CD4-positive, alpha-beta T cell treated with Interferon gamma for 1 hour (primary cell): ENCODE data around the gene TRPV6.

Experiments
- DNase-seq: peaks from one replicate; pipeline ENCODE4 v3.0.0-alpha.2; 2020

The TRPV6 gene

DNA sequence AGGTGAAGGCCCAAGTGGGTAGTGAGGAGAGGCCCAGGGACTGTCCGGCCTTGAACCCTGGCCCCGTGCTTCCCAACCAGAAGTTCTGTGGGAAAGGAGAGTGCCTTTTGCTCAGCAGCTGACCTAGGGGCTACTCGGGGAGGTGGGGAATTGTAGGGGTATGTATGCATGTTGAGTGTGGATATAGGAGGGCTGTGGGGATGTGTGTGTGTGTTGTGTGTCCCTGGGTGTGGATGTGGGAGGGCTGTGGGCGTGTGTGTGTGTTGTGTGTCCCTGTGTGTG is 18.5 kb downstream of the TRPV6 start:
- no peak for DNase-seq

- no peak for DNase-seq
These were observed 19.0 kb downstream of the TRPV6 start for GRCh38 chr7:142866361-142867096.

DNA sequence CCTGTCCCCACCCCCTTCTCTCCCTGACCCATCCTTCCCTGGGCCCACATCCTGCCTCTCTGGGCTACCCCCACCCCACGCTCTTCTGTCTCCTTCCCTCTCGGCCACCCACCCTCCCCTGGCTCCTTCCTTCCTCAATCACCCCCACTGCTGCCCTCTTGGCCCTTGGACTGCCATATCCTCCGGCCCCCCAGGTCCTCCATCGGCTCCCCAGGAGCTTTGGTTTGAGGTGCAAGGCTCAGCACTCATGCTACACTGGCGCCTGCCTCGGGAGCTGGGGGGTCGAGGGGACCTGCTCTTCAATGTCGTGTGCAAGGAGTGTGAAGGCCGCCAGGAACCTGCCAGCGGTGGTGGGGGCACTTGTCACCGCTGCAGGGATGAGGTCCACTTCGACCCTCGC is 19.8 kb downstream of the TRPV6 start:
- no peak for DNase-seq

DNA sequence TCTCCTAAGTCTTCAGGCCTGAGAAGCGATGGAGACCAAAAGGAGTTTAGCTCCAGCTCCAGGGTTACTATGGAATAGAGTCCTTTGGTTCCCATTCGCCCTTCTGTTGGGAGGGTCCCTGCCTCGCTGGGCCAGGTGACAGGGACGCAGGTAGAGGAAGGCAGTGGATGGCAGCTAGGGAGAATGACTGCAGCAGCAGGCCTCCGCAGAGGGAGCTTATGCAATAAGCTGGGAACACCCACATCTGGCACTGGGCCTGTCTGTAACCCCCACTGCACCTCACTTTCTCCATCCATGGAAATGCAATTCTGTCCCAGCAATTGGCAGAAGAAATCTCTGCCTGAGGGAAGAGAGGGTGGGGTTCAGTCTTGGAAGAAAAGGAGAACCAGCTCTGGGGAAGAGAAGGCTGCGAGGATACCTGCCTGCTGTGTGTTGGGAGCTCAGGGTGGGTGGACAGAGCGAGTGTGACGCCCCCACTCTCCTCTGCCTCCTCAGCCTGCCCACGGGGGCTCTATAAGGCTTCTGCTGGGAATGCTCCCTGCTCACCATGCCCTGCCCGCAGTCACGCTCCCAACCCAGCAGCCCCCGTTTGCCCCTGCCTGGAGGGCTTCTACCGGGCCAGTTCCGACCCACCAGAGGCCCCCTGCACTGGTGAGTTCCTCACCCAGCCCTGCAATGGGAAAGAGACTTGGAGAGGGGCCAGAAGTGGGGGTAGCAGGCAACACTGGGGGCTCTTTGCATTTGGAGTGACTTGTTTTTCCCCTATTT is 20.4 kb downstream of the TRPV6 start:
- no peak for DNase-seq

- no peak for DNase-seq
These were observed 21.5 kb downstream of the TRPV6 start for GRCh38 chr7:142863891-142864685.

GRCh38 chr7:142862786-142863400 is 22.7 kb downstream of the TRPV6 start:
- no peak for DNase-seq

DNA sequence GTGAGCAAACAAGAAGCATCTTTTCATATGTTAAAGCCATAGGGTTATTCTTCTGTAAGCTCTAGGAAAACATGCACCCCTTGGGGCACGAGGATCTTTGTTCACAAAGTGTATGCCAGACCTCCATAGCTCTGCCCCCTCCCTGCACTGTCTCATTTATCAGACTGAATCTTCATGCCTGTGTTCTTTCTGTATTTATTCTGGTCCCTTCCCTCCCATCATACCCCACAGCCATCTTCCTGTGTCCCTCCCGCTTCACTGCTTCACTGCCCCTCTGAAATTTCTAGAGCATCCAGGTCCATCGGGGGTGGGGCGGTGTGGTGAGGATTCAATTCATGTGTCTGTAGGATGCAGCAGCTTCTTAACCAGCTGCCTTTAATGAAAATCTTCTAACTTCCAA is 23.2 kb downstream of the TRPV6 start:
- DNase-seq = no peak

DNA sequence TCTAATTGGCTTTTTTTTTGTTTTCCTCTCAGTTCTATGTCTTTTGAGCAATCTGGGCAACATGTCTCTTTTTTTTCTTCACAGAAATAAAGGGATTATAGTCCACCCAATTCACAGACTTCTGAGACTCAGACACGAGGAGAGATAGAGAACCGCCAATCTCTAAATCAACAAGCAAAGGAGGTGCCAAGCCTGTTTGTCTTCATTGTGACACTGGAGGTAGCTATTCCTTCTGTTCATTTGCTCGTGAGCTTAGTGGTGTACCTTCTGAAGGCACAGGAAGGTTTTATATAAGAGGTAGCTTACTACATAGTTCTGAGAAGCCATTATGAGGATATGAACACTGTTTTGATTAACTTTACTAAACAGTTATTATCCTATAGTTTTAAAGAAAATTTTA is 24.6 kb downstream of the TRPV6 start:
- DNase-seq = no peak

DNA sequence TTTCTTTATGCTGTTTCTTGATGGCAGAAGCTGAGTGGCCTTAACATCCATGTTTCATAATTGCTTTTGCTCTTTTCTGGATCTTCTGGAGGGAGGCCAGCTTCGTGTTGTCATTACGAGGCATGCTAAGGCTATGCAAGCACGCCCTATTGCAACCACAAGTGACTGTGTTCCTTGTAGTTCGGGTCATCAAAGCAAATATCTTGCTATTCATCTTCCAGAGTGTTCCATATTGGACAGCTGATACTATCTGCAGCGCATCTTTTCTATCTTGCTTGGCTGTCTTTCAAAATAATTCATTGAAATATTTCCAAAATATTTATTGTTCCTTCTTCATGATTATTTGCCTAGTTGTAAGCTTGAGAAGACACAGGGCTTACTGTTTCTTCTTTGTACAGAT is 25.7 kb downstream of the TRPV6 start:
- no peak for DNase-seq

DNA sequence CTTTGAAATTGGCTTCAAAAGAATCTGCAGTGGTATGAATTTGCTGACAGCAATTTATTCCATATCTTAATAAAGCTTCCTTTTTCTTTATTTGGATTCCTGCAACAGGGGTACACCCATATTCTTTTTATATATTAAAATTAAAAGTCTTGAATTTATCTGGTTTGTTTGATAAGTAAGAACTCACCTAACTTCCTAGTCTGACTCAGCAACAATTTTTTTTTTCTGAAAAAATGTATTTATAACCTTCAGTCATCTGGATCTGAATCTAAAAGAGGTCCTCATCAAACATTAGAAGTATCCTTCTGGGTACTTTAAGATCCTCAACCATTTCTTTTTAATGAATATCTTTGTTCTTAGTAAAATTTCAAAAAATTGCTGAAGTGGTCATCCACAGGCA is 26.1 kb downstream of the TRPV6 start:
- no peak for DNase-seq

GRCh38 chr7:142857625-142858024 is 27.9 kb downstream of the TRPV6 start:
- no peak for DNase-seq

DNA sequence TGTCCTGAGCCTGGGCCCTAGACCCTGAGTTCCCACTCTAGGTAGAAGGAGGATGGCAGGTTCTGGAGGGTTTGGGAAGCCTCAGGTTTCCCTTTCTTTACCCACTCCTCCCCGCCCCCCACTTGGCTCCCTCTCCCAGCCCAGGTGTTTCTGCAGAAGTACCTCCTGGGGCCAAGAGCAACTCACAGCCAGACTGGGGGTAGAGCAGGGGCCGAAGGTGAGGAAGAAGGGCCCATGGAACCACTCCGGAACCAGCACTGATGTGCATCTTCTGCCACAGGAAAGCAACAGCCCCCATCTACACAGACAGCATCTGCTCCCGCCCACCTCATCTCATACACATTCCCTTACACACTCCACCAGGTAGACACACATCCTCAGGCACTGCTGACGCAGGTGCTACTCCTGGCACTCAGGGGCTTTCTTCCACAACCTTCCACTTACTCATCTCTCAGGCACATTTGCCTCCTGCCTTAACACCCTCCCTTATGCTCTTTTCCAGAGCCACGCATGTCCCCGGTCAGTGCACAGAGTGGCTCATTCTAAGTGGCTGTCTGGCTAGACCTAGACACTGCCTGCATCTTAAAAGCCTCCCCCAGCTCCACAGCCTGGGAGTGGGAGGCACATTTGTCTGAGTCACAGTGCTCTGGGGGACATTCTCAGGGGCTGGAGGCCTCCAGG is 28.8 kb downstream of the TRPV6 start:
- DNase-seq = no peak

- DNase-seq = no peak
These were observed 29.6 kb downstream of the TRPV6 start for GRCh38 chr7:142855756-142856564.

DNA sequence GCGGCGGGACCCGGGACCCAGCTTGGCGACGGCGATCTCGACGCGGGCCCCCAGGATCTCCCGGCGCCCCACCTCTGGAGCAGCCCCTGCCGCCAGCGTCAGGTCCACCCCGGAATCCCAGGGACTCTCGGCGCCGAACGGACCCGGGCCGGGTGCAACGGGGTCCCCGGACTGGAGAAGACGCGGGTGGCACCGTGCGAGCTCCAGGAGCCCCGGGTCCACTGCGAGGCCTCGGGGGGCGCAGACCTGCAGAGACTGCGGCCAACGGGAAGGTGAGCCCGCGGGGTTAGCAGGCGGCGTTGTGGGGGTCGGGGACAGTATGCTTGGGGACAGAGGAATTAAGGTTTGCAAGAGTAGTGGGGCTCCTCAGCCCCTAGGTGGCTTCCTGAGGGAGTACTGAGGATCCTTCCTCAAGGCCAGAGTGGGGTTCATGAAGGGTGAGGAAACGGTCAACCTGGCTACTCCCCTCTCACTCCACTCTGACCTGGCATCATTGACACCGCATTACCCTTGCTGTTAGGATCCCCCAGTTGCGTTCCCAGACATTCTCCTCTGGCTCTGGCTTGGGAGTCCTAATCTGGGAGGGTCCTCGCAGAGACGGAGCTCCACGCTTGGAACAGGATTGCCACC is 30.3 kb downstream of the TRPV6 start:
- DNase-seq = no peak

DNA sequence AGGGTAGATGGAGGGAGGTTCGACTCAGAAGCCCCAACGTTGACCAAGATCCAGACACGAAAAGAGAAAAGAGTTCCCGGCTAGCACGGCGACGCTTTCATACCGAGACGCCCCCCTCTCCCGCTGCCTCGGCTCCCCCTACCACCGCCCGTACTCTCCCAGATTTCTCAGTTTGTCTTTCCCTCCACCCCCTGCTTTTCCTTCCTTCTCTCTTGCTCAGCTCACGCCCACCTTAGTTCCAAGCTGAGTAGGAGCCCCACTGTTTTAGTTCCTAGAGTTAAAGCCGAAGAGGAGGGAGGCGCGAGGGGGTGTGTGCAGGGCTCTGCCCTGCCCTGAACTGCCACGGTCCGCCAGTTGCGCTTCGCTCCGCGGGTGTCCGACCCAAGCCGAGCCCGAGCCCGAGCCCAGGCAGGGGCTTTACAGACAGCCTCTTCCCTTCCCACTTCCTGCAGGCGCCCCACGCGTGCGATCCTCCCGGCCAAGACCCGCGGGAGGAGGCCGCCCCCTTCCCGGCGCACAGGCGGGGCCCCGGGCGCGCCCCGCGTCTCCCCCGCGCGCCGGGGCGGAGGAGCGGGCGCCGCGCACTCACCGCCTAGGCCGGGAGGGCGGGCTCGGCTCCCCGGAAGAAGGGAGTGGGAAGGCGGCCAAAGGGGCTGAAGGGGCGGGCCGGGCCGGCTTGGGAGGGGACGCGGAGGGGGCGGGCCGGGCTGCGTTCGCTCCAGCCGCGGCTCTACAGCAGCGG is 31.0 kb downstream of the TRPV6 start, which contains the start of gene EPHB6:
Gene EPHB6 (plus strand): TSS at position 705 of the 742 bp plus-strand sequence. CDS start 8,152 bp downstream, outside the sequence.
- peak; percentile 48 for DNase-seq

DNA sequence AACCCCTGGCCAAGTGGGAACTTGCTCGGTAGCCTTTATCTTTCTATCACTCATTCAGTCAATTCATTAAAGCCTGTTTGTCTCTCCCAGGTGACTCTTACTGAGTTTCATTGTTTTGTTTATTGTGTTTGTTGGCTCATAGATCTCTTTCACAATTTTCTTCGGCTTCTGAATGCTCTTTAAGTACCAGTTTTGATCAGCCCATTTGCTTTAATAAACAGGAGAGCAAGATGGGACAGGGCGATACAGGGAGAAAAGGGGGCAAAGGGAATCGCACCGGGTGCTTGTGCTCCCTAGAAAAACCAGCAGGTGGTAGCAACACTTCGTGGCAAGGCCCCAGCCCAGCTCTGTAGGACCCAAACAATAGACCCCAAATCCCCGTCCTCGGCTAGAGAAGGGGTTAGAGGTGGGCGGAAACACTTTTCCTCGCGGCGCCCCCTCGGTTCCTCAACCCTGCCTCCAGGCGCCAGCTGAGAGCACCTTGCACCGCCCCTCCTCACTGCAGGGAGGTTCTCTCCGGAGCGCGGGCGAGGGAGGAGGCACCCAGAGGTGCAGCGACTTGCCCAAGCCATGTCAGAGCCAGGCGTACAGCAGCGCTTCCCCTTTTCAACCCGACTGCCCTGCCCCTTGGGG is 31.7 kb downstream of the TRPV6 start:
- peak; percentile 71 for DNase-seq

- no peak for DNase-seq
These were observed 33.6 kb downstream of the TRPV6 start for GRCh38 chr7:142851919-142852318.

DNA sequence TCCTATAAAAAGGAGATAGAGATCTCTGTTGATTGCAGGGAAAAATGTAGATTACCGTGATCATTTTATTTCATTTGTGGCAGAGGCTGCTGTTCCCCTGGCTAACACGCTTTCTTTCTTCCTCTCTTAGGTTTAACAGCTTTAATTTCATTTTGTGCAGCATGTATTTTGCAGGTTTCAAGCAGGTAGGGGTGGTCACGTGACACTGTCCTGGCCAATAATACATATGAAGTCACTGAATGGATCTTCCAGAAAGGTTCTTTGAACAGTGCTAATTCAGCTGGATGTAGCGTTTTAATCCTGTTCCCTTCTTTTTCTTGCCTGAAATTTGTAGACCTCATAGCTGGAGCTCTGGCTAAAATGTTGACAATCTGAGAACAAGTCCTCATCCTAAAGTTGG is 34.3 kb downstream of the TRPV6 start:
- no peak for DNase-seq

- DNase-seq = no peak
These were observed 38.2 kb downstream of the TRPV6 start for GRCh38 chr7:142847353-142847752.

GRCh38 chr7:142842251-142842766 is 43.2 kb downstream of the TRPV6 start:
- no peak for DNase-seq
